Cardiac muscle cell (in vitro differentiated cells and primary cell): Measurements from ENCODE around the gene FMN2. TPM values are rescaled to one million over a fixed set of nuclear protein-coding genes. Genes with fewer than 3 reads are reported as not detected.

Experiments
- DNase-seq, 2 donors: peaks; one replicate each; pipeline versions ENCODE4 v3.0.0 to v3.0.0-alpha.2; 2010 to 2017; ENCODE audit warnings: low read depth in 1 of 2, low spot score in 1 of 2
- H3K27ac ChIP-seq: fragments of 200-600 bp; sonication (generic); 2 replicates; pipeline ENCODE4 v1.5.1; 2016
- H3K27me3 ChIP-seq: fragments of 200-600 bp; sonication (generic); 2 replicates; pipeline ENCODE4 v1.6.0; 2016; ENCODE audit warnings: control low read depth
- H3K36me3 ChIP-seq: fragments of 200-600 bp; sonication (generic); 2 replicates; pipeline ENCODE4 v1.5.1; 2016; ENCODE audit warnings: control low read depth
- H3K4me1 ChIP-seq: fragments of 200-600 bp; sonication (generic); 2 replicates; pipeline ENCODE4 v1.8.1; 2017; ENCODE audit warnings: low read depth, mild to moderate bottlenecking, mixed run types
- H3K4me3 ChIP-seq: fragments of 200-600 bp; sonication (generic); 2 replicates; pipeline ENCODE4 v1.5.1; 2016; ENCODE audit warnings: mild to moderate bottlenecking
- H3K9me3 ChIP-seq: fragments of 200-600 bp; sonication (generic); 2 replicates; pipeline ENCODE4 v1.5.1; 2017; ENCODE audit warnings: low read depth, mild to moderate bottlenecking, control low read depth
- CTCF ChIP-seq: IDR thresholded peaks from 2 replicates; pipeline ENCODE4 v1.5.1; 2012; ENCODE audit warnings: low read depth, mild to moderate bottlenecking, low read length
- polyA plus RNA-seq: library from polyadenylated mRNA; unstranded; fragments of >200 nt; fragmentation: Nextera tagmentation; extraction: Ambion mirVana; gene quantifications from 2 replicates; pipeline ENCODE4 v1.2.1, GENCODE V29; 2016
- total RNA-seq: library from RNA; depleted of rRNA; stranded (reverse); fragments of >200 nt; gene quantifications from 2 replicates; pipeline ENCODE4 v1.2.3, GENCODE V29; 2016

The FMN2 gene
- total and polyA plus RNA-seq, 2 experiments from 2014 or later = 0.42 to 2.7 TPM

DNA sequence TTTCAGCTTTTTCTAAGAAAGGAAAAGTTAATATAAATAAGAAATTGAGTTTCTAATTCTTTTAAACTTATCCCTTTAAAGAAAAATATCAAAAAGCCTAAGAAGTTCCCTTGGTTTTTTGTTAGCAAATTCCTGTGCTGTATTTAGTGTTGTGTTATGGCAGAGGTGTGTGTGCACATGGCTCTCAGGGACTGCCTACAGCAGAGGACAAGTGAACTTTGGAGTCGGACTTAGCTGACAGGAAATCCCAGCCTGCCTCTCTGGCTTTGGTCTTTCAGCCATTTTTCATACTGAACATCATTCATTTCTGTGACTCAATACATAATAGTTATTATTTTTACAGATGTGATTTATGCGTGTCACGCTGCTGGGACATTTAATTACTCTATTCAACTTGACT, 149.6 kb downstream of the FMN2 start:
- Histone ChIP-seq H3K27ac (no peak overlapping the region), H3K27me3 (no peaks in the 10 kb centered on the region), H3K4me1 (peaks cover 38% of the 10 kb centered on the region), H3K9me3 (no peaks in the 10 kb centered on the region), H3K4me3 (no peak overlapping the region), H3K36me3 (no peaks in the 10 kb centered on the region)
- TF ChIP-seq CTCF = no peak
- DNase-seq = no peak

- no peak overlapping the region for H3K4me3 ChIP-seq
- H3K9me3 ChIP-seq = no peaks in the 10 kb centered on the region
- peak in 1 of 2 donors; percentile 24 for DNase-seq
- peaks cover 24% of the 10 kb centered on the region for H3K4me1 ChIP-seq
- no peak overlapping the region for H3K27ac ChIP-seq
- no peaks in the 10 kb centered on the region for H3K36me3 ChIP-seq
- H3K27me3 ChIP-seq = no peaks in the 10 kb centered on the region
- no peak for TF ChIP-seq CTCF
Observed at GRCh38 chr1:240242601-240243144, 151.0 kb downstream of the FMN2 start.

- TF ChIP-seq CTCF = no peak
- peaks cover 20% of the 10 kb centered on the region for H3K4me1 ChIP-seq
- H3K36me3 ChIP-seq = no peaks in the 10 kb centered on the region
- H3K27me3 ChIP-seq = no peaks in the 10 kb centered on the region
- DNase-seq = no peak
- no peaks in the 10 kb centered on the region for H3K9me3 ChIP-seq
- no peak overlapping the region for H3K27ac ChIP-seq
- H3K4me3 ChIP-seq = no peak overlapping the region
Observed at GRCh38 chr1:240244968-240245628, 153.4 kb downstream of the FMN2 start.

- no peak overlapping the region for H3K27ac ChIP-seq
- DNase-seq = no peak
- no peak for TF ChIP-seq CTCF
Observed at GRCh38 chr1:240245629-240246020, 153.9 kb downstream of the FMN2 start.

GRCh38 chr1:240247899-240248298, 156.2 kb downstream of the FMN2 start:
- no peaks in the 10 kb centered on the region for H3K27me3 ChIP-seq
- no peak overlapping the region for H3K4me3 ChIP-seq
- no peak for TF ChIP-seq CTCF
- DNase-seq = no peak
- no peaks in the 10 kb centered on the region for H3K9me3 ChIP-seq
- no peaks in the 10 kb centered on the region for H3K36me3 ChIP-seq
- H3K4me1 ChIP-seq = peaks cover 2% of the 10 kb centered on the region
- no peak overlapping the region for H3K27ac ChIP-seq

More at GRCh38 chr1:240245629-240246020, 153.9 kb downstream of the FMN2 start:
- Histone ChIP-seq H3K36me3 (no peaks in the 10 kb centered on the region), H3K4me3 (no peak overlapping the region), H3K27me3 (no peaks in the 10 kb centered on the region), H3K9me3 (no peaks in the 10 kb centered on the region), H3K4me1 (peaks cover 16% of the 10 kb centered on the region)
